HG03565 (cell line): Measurements from ENCODE around the gene MAPRE3.

ENCODE experiments used
- ATAC-seq: cut with Tn5 transposase; IDR thresholded peaks from one replicate; pipeline ENCODE4 v1.9.1; 2021; ENCODE audit warnings: mild to moderate bottlenecking, moderate library complexity; ENCODE audit not compliant: unreplicated experiment

MAPRE3 gene

DNA sequence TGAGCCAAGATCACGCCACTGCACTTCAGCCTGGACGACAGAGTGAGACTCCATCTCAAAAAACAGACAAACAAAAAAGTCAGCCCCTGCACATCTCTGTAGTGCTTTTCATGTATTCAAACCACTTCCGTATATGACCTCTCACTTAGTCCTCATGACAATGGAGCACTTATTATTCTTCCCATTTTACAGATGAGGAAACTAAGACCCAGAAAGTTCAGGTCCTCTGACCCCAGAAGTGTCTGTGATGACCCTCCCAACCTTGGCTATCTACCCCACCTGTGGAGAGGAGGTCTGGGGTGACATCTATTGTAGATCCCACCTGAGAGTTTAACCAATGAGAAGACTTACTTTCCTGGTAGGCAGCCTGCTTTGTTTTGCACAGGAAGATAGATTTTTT lies 21.6 kb upstream of the MAPRE3 start:
- no peak for ATAC-seq

GRCh38 chr2:26950246-26950645 lies 20.2 kb upstream of the MAPRE3 start:
- ATAC-seq, result no peak

GRCh38 chr2:26951236-26951635 lies 19.2 kb upstream of the MAPRE3 start:
- ATAC-seq, result no peak

DNA sequence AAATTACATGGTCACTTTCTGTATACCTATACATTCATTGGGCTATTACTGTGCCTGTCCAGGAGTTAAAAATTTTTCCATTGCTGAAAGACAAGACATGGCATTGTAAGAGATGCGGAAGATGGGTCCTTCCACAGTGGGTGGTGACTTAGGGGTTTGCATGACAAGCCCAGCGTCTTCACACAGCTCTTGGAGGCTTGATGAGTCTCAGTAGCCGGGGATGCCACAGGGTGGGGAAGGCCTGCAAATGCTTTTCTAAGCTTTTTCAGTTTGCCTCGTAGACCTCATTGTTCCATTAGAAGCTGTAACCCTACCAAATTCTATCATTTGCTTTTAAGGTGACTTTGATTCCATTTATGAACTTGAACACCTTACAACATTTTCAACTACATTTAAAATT lies 18.1 kb upstream of the MAPRE3 start:
- no peak for ATAC-seq

DNA sequence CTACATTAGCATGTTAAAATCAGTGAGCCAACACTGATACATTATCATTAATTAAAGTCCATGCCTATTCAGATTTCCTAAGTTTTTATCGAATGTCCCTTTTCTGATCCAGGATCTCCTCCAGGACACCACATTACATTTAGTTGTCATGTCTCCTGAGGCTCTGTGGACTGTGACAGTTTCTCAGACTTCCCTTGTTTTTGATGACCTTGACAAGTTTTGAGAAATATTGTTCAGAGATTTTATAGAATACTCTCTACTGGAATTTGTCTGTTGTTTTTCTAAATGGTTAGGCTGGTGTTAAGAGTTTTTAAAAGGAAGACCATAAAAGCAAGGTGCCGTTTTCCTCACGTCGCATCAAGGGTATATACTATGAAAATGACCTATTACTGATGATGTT lies 16.3 kb upstream of the MAPRE3 start:
- ATAC-seq, result no peak

- no peak for ATAC-seq
Measured at GRCh38 chr2:26957041-26957440, 13.4 kb upstream of the MAPRE3 start.

GRCh38 chr2:26957534-26957933 lies 12.9 kb upstream of the MAPRE3 start:
- ATAC-seq, result no peak

DNA sequence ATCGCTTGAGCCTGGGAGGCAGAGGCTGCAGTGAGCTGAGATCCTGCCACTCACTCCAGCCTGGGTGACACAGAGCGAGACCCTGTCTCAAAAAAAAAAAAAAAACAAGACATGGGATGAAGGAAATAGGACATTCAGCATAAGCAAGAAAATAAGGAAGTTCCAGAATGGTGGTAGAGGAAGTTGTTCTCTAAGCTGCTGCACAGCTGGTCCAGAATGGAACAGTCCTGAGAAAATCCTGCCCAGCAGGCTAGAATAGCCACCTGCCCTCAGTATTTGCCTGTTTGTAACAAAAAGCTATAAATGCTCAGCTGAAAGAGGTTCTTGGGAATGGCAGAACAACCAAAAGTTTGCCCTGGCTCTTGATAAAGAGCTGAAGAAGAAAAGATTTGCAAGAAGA lies 11.1 kb upstream of the MAPRE3 start:
- no peak for ATAC-seq

DNA sequence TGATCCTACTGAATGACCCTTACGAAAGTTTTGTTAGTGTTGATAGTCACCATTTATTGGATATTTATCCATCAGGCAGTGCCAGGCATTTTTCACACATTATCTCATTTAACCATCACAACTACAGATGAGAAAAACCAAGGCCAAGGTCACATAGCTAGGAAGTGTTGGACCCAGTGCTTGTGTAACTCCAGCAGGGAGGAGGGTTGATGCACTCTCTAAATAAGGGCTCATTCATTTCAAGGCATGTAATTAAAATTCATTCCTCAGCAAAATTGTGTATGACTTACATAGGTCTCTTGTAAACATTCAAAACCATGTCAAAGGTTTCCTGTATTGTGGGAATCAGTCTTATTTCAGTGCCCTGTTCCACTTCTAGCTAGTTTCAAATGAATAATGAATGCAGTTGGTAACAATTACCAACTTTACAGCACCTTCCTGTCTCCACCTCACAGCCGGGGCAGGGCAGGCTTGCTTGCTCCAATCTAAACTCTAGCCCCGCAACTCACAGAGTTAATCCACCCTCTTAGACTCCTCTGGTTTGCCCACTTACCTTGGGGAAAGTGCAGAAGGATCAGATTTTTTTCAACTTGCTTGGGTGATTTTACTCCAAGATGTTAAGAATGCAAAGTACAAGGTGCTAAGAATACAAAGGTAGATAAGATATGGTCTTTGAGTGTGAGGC lies 5.8 kb upstream of the MAPRE3 start:
- no peak for ATAC-seq

- ATAC-seq, result no peak
Measured at GRCh38 chr2:26968001-26968400, 2.4 kb upstream of the MAPRE3 start.

- ATAC-seq, result no peak
Measured at GRCh38 chr2:26969077-26969844, 1.2 kb upstream of the MAPRE3 start.

- ATAC-seq, result no peak
Measured at GRCh38 chr2:26970928-26971627, 641 bp downstream of the MAPRE3 start.

DNA sequence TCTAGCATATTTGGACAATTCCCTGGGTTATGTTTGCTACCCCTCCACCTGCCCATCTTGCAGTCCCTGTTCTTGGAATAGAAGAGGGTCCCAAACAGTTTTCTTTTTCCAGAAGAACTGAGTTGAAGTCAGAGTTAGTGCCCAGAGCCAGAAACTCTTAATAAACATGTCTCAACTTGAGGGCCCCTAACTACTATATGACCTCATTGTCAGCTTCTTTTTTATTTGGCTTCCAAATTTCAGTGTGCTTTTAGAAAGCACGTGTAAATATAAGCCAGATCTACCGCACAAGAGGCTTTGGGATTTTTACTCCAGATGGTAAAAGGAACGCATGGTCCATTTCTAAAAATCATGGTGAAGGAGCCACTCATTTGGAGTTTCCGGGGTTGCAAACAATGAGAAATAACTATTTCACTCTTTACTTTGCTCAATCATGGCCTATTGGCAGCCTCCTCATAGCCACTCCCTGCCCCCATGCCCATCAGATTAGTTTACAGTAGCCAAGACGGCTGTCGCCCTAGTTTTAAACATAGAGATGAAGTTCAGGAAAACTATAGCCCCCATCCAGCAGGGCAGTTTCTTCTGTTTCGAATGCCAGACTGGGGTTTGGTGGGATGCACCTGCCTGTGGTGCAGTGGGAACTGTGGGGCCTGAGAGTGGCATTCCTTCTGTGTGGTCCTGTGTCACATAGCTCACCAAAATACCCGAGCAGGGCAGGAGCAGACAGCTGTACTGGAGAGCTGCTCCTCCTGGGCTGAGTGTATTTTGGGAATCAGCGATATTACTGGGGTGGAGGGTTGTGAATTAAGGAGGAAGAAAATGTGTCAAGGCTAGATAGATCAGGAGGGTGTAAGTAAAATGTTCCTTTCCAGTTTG lies 1.7 kb downstream of the MAPRE3 start:
- no peak for ATAC-seq

DNA sequence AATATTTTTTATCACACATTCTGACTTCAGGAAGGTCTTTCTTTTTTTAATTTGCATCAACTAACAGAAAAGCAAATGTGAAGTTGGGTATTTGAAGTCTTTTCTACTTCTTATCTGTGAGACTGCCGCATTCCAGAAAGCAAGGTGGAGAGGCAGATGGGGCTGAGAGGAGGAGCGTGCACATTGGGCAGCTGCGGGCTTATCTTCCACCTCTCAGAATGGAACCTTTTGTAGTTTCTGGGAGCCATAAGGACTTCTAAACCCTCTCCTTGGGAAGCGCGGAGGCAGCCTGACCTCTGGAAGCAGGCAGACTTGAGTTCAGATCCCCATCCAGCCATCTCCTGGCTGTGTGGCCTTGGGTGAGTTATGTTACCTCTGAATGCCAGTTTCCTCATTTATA lies 3.9 kb downstream of the MAPRE3 start:
- no peak for ATAC-seq

DNA sequence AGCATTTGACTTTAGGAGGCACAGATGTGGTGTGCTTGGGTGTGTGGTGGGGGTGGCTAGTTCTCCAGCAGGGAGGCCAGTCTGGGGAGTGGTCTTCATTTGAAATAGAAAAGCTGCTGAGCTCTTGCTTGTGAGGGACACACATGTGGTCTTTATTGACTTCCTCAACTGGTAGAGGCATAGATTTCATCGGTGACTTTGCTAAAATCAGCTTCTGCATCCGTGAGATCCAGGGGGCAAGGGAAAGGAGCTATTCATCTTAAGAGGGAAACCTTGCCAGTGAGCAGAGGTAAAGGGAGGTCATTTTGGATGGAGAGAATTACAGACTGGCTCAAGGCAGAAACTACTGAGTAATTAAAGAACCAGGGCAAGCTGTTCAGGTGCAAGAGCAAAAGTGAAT lies 4.7 kb downstream of the MAPRE3 start:
- ATAC-seq, result no peak

- no peak for ATAC-seq
Measured at GRCh38 chr2:26975656-26976055, 5.2 kb downstream of the MAPRE3 start.

DNA sequence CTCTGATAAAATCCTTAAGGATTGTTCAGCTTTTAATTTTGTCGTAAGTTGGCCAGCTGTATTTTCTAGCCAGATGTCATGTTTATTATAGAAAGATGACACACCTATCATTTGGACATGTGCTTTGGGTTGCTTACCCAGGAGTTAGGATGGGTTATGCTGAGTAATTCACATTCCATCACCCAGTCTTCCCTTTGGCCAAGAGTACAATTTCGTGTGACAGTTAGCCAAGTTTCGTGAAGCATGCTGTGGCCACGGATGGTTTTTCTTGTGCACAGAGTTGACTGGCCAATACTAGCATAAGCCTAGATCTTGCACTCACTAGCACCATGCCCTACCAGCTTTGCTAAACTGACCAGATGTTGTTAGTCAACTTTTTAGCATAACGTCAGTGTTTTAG lies 5.8 kb downstream of the MAPRE3 start:
- no peak for ATAC-seq

DNA sequence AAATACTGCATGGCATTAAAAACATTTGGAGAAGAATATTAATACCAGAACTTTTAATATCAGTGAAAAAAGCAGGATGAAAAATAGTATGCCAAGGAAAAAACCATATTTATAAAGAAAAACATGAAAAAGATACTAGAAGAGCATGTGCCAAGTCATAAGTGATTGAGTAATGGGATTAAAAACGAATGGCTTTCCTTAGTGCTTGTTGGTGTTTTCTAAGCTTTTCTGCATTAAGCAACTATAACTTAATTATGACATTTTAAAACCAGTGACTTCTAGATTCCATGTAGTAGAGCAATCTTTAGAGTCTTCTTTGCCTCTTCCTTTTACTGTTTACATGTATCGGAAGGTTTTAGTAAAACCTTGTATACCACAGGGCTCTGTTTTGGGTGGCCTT lies 6.6 kb downstream of the MAPRE3 start:
- ATAC-seq, result no peak

- ATAC-seq, result no peak
Measured at GRCh38 chr2:26978061-26978596, 7.7 kb downstream of the MAPRE3 start.

DNA sequence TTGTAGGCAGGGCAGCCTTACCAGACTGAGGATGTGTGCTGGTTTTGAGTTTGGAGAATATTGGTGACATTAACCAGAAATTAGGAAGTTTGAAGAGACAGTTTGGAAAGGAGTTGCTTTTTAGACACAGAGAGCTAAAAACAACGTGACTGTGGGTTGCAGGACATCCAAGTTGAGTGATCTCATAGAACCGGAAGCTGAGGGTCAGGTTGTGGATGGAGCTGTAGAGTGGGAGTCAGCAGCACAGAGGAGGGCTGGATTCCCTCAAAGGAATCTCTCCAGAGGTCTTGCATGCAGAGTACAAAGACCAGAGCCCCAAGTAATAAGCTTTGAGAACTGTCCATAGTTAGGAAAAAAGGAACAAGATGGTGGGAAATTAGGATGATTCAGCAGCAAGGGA lies 9.3 kb downstream of the MAPRE3 start:
- ATAC-seq, result no peak

DNA sequence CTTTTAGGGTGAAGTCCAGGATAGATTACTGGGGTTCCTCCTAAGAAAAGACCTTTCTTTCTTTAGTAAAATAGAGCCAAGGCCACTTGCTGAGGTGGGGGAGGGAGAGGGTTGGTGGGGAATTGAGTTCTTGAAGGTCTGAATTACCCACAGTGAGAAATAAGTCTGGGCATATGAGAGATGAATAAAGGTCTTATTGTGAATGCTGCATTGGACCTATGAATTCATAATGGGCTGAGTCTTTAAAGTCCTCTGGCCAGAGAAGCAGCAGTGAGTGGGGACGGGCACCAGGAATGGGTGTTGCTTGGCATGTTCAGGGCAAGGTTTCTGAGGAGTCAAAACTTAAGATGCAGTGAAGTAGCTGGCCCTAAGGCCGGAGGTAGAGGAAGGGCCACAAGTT lies 10.5 kb downstream of the MAPRE3 start:
- no peak for ATAC-seq
